Measurements from ENCODE around the gene GRHL3.

- TF ChIP-seq POLR2A (IDR thresholded peaks at IDR 0.05) (no peak), CTCF (IDR thresholded peaks at IDR 0.05) (no peak), POLR2AphosphoS5 (IDR thresholded peaks at IDR 0.05) (no peak)
Measured at GRCh38 chr1:24403806-24404205, 84.6 kb downstream of the GRHL3 start.
